T-helper 17 cell (primary cell): Measurements from ENCODE around the gene C11orf54. TPM values are rescaled to one million over a fixed set of nuclear protein-coding genes. Genes with fewer than 3 reads are reported as not detected.
A peak's percentile ranks its signal among the peaks of the same experiment; 100 is the strongest.
"Not testable (repeated sequence)": the region's sequence is repeated elsewhere in the genome, so short reads cannot be mapped to it uniquely, and the experiment has no call there.

Experiments
- ATAC-seq: fragments of 150-1000 bp; cut with Tn5 transposase; 2 replicates; pipeline ENCODE4 v1.10.0; 2021; ENCODE audit warnings: mild to moderate bottlenecking, moderate library complexity
- DNase-seq, 3 donors: peaks; one replicate each; pipeline versions ENCODE4 v3.0.0 to v3.0.0-alpha.2; 2020 to 2021
- H3K9me3 ChIP-seq: one replicate; pipeline ENCODE4 v1.7.0; 2013; ENCODE audit warnings: low read length, mild to moderate bottlenecking; ENCODE audit not compliant: control insufficient read depth, poor library complexity, severe bottlenecking
- H3K27ac Mint-ChIP-seq: one replicate; pipeline ENCODE4 v1.8.0; 2022; ENCODE audit warnings: mild to moderate bottlenecking, moderate library complexity, mixed read lengths
- H3K27me3 Mint-ChIP-seq: one replicate; pipeline ENCODE4 v1.8.0; 2022; ENCODE audit warnings: mixed read lengths
- H3K36me3 Mint-ChIP-seq: one replicate; pipeline ENCODE4 v1.8.0; 2022; ENCODE audit warnings: low read depth, mixed read lengths
- H3K4me1 Mint-ChIP-seq: one replicate; pipeline ENCODE4 v1.8.0; 2022; ENCODE audit warnings: mild to moderate bottlenecking, mixed read lengths
- H3K4me3 Mint-ChIP-seq: one replicate; pipeline ENCODE4 v1.8.0; 2022; ENCODE audit warnings: mild to moderate bottlenecking, moderate library complexity, mixed read lengths
- total RNA-seq, 4 donors: library from RNA in 2 of 4; stranded (reverse) in 2 of 4; gene quantifications; one replicate each; pipeline ENCODE4 v1.2.3 and lab custom pipeline; 2022 to 2026

C11orf54 gene
- total RNA-seq, 2 donors from 2014 or later: 12.1 to 13.9 TPM

- H3K9me3 ChIP-seq, DNase-seq, ATAC-seq, H3K4me1 Mint-ChIP-seq, H3K36me3 Mint-ChIP-seq, H3K27ac Mint-ChIP-seq, H3K27me3 Mint-ChIP-seq, H3K4me3 Mint-ChIP-seq: not testable (repeated sequence)
Measured at GRCh38 chr11:93759123-93759522, 17.7 kb downstream of the C11orf54 start.

GRCh38 chr11:93761910-93762309 lies 20.4 kb downstream of the C11orf54 start:
- no peak for DNase-seq

GRCh38 chr11:93765551-93765950 lies 24.1 kb downstream of the C11orf54 start:
- DNase-seq (no peak), ATAC-seq (no peak)
- Mint-ChIP-seq H3K27ac (no peak overlapping the region), H3K27me3 (no peaks in the 10 kb centered on the region), H3K4me3 (no peak overlapping the region), H3K4me1 (no peaks in the 10 kb centered on the region), H3K36me3 (no peaks in the 10 kb centered on the region)
- H3K9me3 ChIP-seq: no peaks in the 10 kb centered on the region

More at GRCh38 chr11:93761910-93762309, 20.4 kb downstream of the C11orf54 start:
- no peak for ATAC-seq
- no peak overlapping the region for H3K27ac Mint-ChIP-seq
- no peaks in the 10 kb centered on the region for H3K27me3 Mint-ChIP-seq
- H3K36me3 Mint-ChIP-seq: no peaks in the 10 kb centered on the region
- H3K9me3 ChIP-seq: no peaks in the 10 kb centered on the region
- no peaks in the 10 kb centered on the region for H3K4me1 Mint-ChIP-seq
- no peak overlapping the region for H3K4me3 Mint-ChIP-seq

GRCh38 chr11:93766504-93766903 lies 25.0 kb downstream of the C11orf54 start:
- H3K9me3 ChIP-seq: no peaks in the 10 kb centered on the region
- no peaks in the 10 kb centered on the region for H3K4me1 Mint-ChIP-seq
- no peaks in the 10 kb centered on the region for H3K36me3 Mint-ChIP-seq
- ATAC-seq: no peak
- H3K4me3 Mint-ChIP-seq: no peak overlapping the region
- no peak overlapping the region for H3K27ac Mint-ChIP-seq
- no peaks in the 10 kb centered on the region for H3K27me3 Mint-ChIP-seq
- no peak for DNase-seq

- Mint-ChIP-seq H3K4me1 (no peaks in the 10 kb centered on the region), H3K27me3 (no peaks in the 10 kb centered on the region), H3K27ac (no peak overlapping the region), H3K36me3 (no peaks in the 10 kb centered on the region), H3K4me3 (no peak overlapping the region)
- DNase-seq: no peak
- no peaks in the 10 kb centered on the region for H3K9me3 ChIP-seq
- ATAC-seq: no peak
Measured at GRCh38 chr11:93767018-93767417, 25.5 kb downstream of the C11orf54 start.

- no peak for ATAC-seq
- Mint-ChIP-seq H3K27me3 (no peaks in the 10 kb centered on the region), H3K36me3 (no peaks in the 10 kb centered on the region), H3K27ac (no peak overlapping the region), H3K4me3 (no peak overlapping the region), H3K4me1 (no peaks in the 10 kb centered on the region)
- no peaks in the 10 kb centered on the region for H3K9me3 ChIP-seq
- no peak for DNase-seq
Measured at GRCh38 chr11:93770160-93770559, 28.7 kb downstream of the C11orf54 start.

- H3K36me3 Mint-ChIP-seq: no peaks in the 10 kb centered on the region
- DNase-seq: no peak
- no peaks in the 10 kb centered on the region for H3K4me1 Mint-ChIP-seq
- no peaks in the 10 kb centered on the region for H3K9me3 ChIP-seq
- no peak overlapping the region for H3K27ac Mint-ChIP-seq
- H3K27me3 Mint-ChIP-seq: no peaks in the 10 kb centered on the region
- ATAC-seq: no peak
- H3K4me3 Mint-ChIP-seq: no peak overlapping the region
Measured at GRCh38 chr11:93772123-93772522, 30.7 kb downstream of the C11orf54 start.

- Mint-ChIP-seq H3K36me3 (no peaks in the 10 kb centered on the region), H3K27ac (no peak overlapping the region), H3K27me3 (no peaks in the 10 kb centered on the region), H3K4me1 (no peaks in the 10 kb centered on the region), H3K4me3 (no peak overlapping the region)
- ATAC-seq: no peak
- no peak for DNase-seq
- no peaks in the 10 kb centered on the region for H3K9me3 ChIP-seq
Measured at GRCh38 chr11:93773045-93773477, 31.6 kb downstream of the C11orf54 start.

- Mint-ChIP-seq H3K27me3 (no peaks in the 10 kb centered on the region), H3K4me1 (no peaks in the 10 kb centered on the region), H3K27ac (no peak overlapping the region), H3K4me3 (no peak overlapping the region), H3K36me3 (no peaks in the 10 kb centered on the region)
- ATAC-seq: no peak
- no peak for DNase-seq
- no peaks in the 10 kb centered on the region for H3K9me3 ChIP-seq
Measured at GRCh38 chr11:93773601-93774200, 32.2 kb downstream of the C11orf54 start.

GRCh38 chr11:93774560-93774959 lies 33.1 kb downstream of the C11orf54 start:
- not testable (repeated sequence) for H3K27ac Mint-ChIP-seq, H3K36me3 Mint-ChIP-seq, H3K9me3 ChIP-seq, H3K27me3 Mint-ChIP-seq, DNase-seq, H3K4me3 Mint-ChIP-seq, H3K4me1 Mint-ChIP-seq, ATAC-seq

GRCh38 chr11:93775289-93775688 lies 33.8 kb downstream of the C11orf54 start:
- Mint-ChIP-seq H3K27me3 (no peaks in the 10 kb centered on the region), H3K36me3 (no peaks in the 10 kb centered on the region), H3K4me3 (no peak overlapping the region), H3K4me1 (no peaks in the 10 kb centered on the region), H3K27ac (no peak overlapping the region)
- no peak for ATAC-seq
- H3K9me3 ChIP-seq: no peaks in the 10 kb centered on the region
- no peak for DNase-seq

- H3K4me1 Mint-ChIP-seq: peaks cover 31% of the 10 kb centered on the region
- H3K36me3 Mint-ChIP-seq: no peaks in the 10 kb centered on the region
- ATAC-seq (peak; percentile 2), DNase-seq (no peak)
- H3K9me3 ChIP-seq: no peaks in the 10 kb centered on the region
- peak overlapping the region; percentile 98 for H3K4me3 Mint-ChIP-seq
- H3K27me3 Mint-ChIP-seq: no peaks in the 10 kb centered on the region
- peak overlapping the region; percentile 96 for H3K27ac Mint-ChIP-seq
Measured at GRCh38 chr11:93783362-93783761, 41.9 kb downstream of the C11orf54 start.

GRCh38 chr11:93783765-93784144 lies 42.3 kb downstream of the C11orf54 start:
- Mint-ChIP-seq H3K27me3 (no peaks in the 10 kb centered on the region), H3K4me1 (peaks cover 31% of the 10 kb centered on the region), H3K27ac (peak overlapping the region; percentile 96), H3K36me3 (no peaks in the 10 kb centered on the region), H3K4me3 (peak overlapping the region; percentile 98)
- no peak for DNase-seq
- H3K9me3 ChIP-seq: no peaks in the 10 kb centered on the region
- ATAC-seq: peak; percentile 24

GRCh38 chr11:93784145-93784934 lies 42.9 kb downstream of the C11orf54 start, which contains the start of gene MED17:
Gene MED17, plus strand, starts transcription at chr11:93784282. Its CDS starts 232 bp downstream, at chr11:93784514.
- H3K4me3 Mint-ChIP-seq: peak within 1 kb of the TSS; percentile 98
- H3K27ac Mint-ChIP-seq: peak within 1 kb of the TSS; percentile 96
- no peaks in the 10 kb centered on the region for H3K27me3 Mint-ChIP-seq
- no peaks in the 10 kb centered on the region for H3K9me3 ChIP-seq
- H3K4me1 Mint-ChIP-seq: peaks cover 31% of the 10 kb centered on the region
- DNase-seq: peak; percentile 70 to 78 (median 74)
- H3K36me3 Mint-ChIP-seq: no peaks in the 10 kb centered on the region
- ATAC-seq: peak; percentile 96
